Endothelial cell of umbilical vein (primary cell): ENCODE data around the gene CANT1. TPM values are rescaled to one million over a fixed set of nuclear protein-coding genes. Genes with fewer than 3 reads are reported as not detected.

Experiments used
- BruUV-seq: library from RNA; stranded (reverse); fragments of 400-500 nt; replicated peaks from 2 replicates; lab custom pipeline; 2021; lab: Mats Ljungman, UMichigan
- CTCF ChIA-PET: fragments of 300-600, 350-600 bp; sonication (Branson Sonifier 250); formaldehyde crosslinking; loops from one replicate; lab custom pipeline; 2021; ENCODE audit warnings: antibody characterized with exemption, inconsistent platforms; lab: Charles Lee
- POLR2A ChIA-PET: fragments of 300-600, 350-600 bp; sonication (Branson Sonifier 250); formaldehyde crosslinking; loops from one replicate; lab custom pipeline; 2021; ENCODE audit warnings: antibody characterized with exemption, inconsistent platforms; lab: Charles Lee
- DNase-seq: peaks from one replicate; pipeline ENCODE4 v3.0.0-alpha.2; 2011; ENCODE audit warnings: low read depth, low spot score
- FAIRE-seq: peaks from 2 replicates; lab custom pipeline; 2011; peaks lifted over from hg19 to GRCh38; lab: Jason Lieb, UNC
- H2AFZ ChIP-seq: 2 replicates; pipeline ENCODE4 v1.6.0; 2012; ENCODE audit warnings: low read depth, low read length, control low read depth, inconsistent platforms
- H3K27ac ChIP-seq: 2 replicates; pipeline ENCODE4 v1.5.1; 2011; ENCODE audit warnings: low read depth, mild to moderate bottlenecking, control low read depth, low read length, moderate library complexity; ENCODE audit not compliant: insufficient read depth
- H3K27me3 ChIP-seq, 2 experiments: 2 replicates each; pipeline versions ENCODE4 v1.6.0 to v1.6.1; 2011; ENCODE audit warnings: low read length in 2 of 2, mixed read lengths in 1 of 2; ENCODE audit not compliant: control insufficient read depth in 2 of 2, insufficient read depth in 2 of 2
- H3K36me3 ChIP-seq, 2 experiments: 2 replicates in 1 of 2; 3 replicates in 1 of 2; pipeline ENCODE4 v1.5.1; 2011; ENCODE audit warnings: low read length in 2 of 2, mild to moderate bottlenecking in 1 of 2, moderate library complexity in 1 of 2; ENCODE audit not compliant: control insufficient read depth in 2 of 2, insufficient read depth in 2 of 2; ENCODE audit errors: extremely low read depth in 1 of 2
- H3K4me1 ChIP-seq: 3 replicates; pipeline ENCODE4 v1.5.1; 2011; ENCODE audit warnings: mild to moderate bottlenecking, low read length; ENCODE audit not compliant: control insufficient read depth, insufficient read depth; ENCODE audit errors: extremely low read depth
- H3K4me2 ChIP-seq: 2 replicates; pipeline ENCODE4 v1.6.1; 2011; ENCODE audit warnings: low read length, control low read depth, mixed read lengths; ENCODE audit not compliant: insufficient read depth
- H3K4me3 ChIP-seq, 3 experiments: fragments of 200-600 bp in 1 of 3; sonication (generic), shearing (Covaris generic) in 1 of 3; replicated peaks in 1 of 3; 2 replicates each; pipeline ENCODE4 v1.5.1; 2011 to 2016; ENCODE audit warnings: control low read depth in 3 of 3, low read length in 3 of 3, mild to moderate bottlenecking in 2 of 3, inconsistent platforms in 1 of 3, low read depth in 1 of 3, moderate library complexity in 1 of 3; ENCODE audit not compliant: insufficient read depth in 1 of 3
- H3K79me2 ChIP-seq: 2 replicates; pipeline ENCODE4 v1.6.0; 2012; ENCODE audit warnings: low read length, inconsistent platforms; ENCODE audit not compliant: control insufficient read depth, insufficient read depth
- H3K9ac ChIP-seq: replicated peaks from 2 replicates; pipeline ENCODE3; 2011; ENCODE audit warnings: low read length, control low read depth; ENCODE audit not compliant: insufficient read depth; ENCODE audit errors: extremely low read depth
- H3K9me1 ChIP-seq: replicated peaks from 3 replicates; pipeline ENCODE4 v1.6.0; 2011; ENCODE audit warnings: mild to moderate bottlenecking, low read length; ENCODE audit not compliant: control insufficient read depth, insufficient read depth; ENCODE audit errors: extremely low read depth
- H3K9me3 ChIP-seq: replicated peaks from 2 replicates; pipeline ENCODE4 v1.5.1; 2012; ENCODE audit warnings: low read length, inconsistent platforms; ENCODE audit not compliant: control insufficient read depth, insufficient read depth
- H4K20me1 ChIP-seq: replicated peaks from 2 replicates; pipeline ENCODE3; 2011; ENCODE audit warnings: mild to moderate bottlenecking, low read length; ENCODE audit not compliant: control insufficient read depth, insufficient read depth; ENCODE audit errors: extremely low read depth
- EZH2 ChIP-seq: IDR thresholded peaks from 2 replicates; pipeline ENCODE4 v1.6.1; 2012; ENCODE audit warnings: borderline replicate concordance, low read depth, mild to moderate bottlenecking, moderate library complexity, low read length, inconsistent platforms; ENCODE audit not compliant: severe bottlenecking
- FOS ChIP-seq: IDR thresholded peaks from 2 replicates; pipeline ENCODE4 v1.6.1; 2011; ENCODE audit warnings: mild to moderate bottlenecking, low read length, moderate library complexity, borderline replicate concordance; ENCODE audit not compliant: insufficient read depth
- GATA2 ChIP-seq: IDR thresholded peaks from 2 replicates; pipeline ENCODE4 v1.7.0; 2011; ENCODE audit warnings: low read depth, mild to moderate bottlenecking, moderate library complexity, mixed read lengths, low read length; ENCODE audit not compliant: insufficient read length, insufficient read depth
- JUN ChIP-seq: IDR thresholded peaks from 2 replicates; pipeline ENCODE4 v1.6.1; 2011; ENCODE audit warnings: borderline replicate concordance, low read depth; ENCODE audit not compliant: insufficient read length, insufficient read depth
- MYC ChIP-seq: IDR thresholded peaks from one replicate; pipeline ENCODE4 v1.6.1; 2011; ENCODE audit warnings: mild to moderate bottlenecking, low read depth, low read length
- POLR2A ChIP-seq: IDR thresholded peaks from 2 replicates; pipeline ENCODE4 v1.6.1; 2012; ENCODE audit warnings: low read depth, mild to moderate bottlenecking, control low read depth, low read length
- POLR2AphosphoS5 ChIP-seq: IDR thresholded peaks from 2 replicates; pipeline ENCODE4 v1.6.1; 2012; ENCODE audit warnings: low read depth, mild to moderate bottlenecking, control low read depth, low read length, moderate library complexity; ENCODE audit not compliant: insufficient read depth
- dilution Hi-C: fragments of 300-500 bp; cut with MboI; formaldehyde crosslinking; loops from one replicate; pipeline ENCODE4 v1.15.0; 2019; ENCODE audit warnings: low sequenced_read_pairs; ENCODE audit not compliant: extremely low pct_ligation_motif_present
- intact Hi-C: fragments of 100-400 bp; cut with micrococcal nuclease; formaldehyde crosslinking; loops from one replicate; pipeline ENCODE4 v1.10.0; 2022
- polyA plus RNA-seq, 4 experiments: library from polyadenylated mRNA; depleted of rRNA in 3 of 4; stranded (reverse) in 3 of 4; unstranded in 1 of 4; fragments of >200 nt; gene quantifications; 2 replicates each; pipeline versions ENCODE4 v1.2.1 to v1.2.3, GENCODE V29; 2011 to 2012; ENCODE audit warnings: missing spikeins in 1 of 4
- total RNA-seq: library from RNA; stranded (reverse); gene quantifications from 2 replicates; pipeline ENCODE4 v1.2.3, GENCODE V29; 2021
- TF ChIP-seq, protein P1 (sequence below), 2 donors: IDR thresholded peaks; 1 replicate in 1 of 2; 2 replicates in 1 of 2; pipeline ENCODE4 v1.5.1; 2011; ENCODE audit warnings: low read length in 2 of 2, mild to moderate bottlenecking in 2 of 2, moderate library complexity in 2 of 2, control low read depth in 1 of 2, inconsistent platforms in 1 of 2, low read depth in 1 of 2; ENCODE audit not compliant: insufficient read depth in 1 of 2; ENCODE audit errors: extremely low read depth in 1 of 2
- TF ChIP-seq, protein P2 (sequence below): IDR thresholded peaks from 2 replicates; pipeline ENCODE4 v1.6.1; 2011; ENCODE audit not compliant: insufficient read depth, insufficient read length

Gene CANT1
- total and polyA plus RNA-seq, 2 donors (not counting 3 experiments of a cell fraction or from before 2014, with no cell fraction given) = 85.0 to 93.6 TPM

DNA sequence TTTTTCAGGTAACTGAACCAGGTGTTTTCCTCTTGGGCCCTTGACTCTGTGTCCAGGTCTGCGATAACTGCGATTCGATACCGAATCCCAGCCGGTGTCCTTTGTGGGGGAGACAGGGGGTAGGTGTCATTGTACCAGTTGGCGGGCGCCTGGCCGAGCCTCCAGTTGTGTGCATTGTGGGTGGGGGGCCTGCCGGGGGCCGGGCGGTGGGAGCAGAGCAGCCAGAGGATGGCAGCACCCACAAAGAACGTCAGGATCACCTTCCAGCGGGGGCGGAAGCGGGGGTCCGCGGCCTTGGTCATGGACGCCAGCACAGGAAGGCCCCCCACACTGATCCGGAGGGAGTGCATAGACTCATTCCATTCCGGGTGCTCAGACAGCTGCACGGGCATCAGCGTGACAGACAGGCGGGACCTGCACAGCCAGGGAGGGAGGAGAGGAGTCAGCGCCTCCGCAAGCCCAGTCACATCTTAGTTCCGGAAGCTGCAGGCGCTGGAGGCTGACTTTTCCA lies 12.3 kb downstream of the CANT1 start:
- H3K4me3 ChIP-seq = no peak overlapping the region
- DNase-seq = no peak
- peaks cover 61% of the 10 kb centered on the region for H3K79me2 ChIP-seq
- dilution Hi-C loops = no loop called here
- TF ChIP-seq GATA2 (no peak), EZH2 (no peak), POLR2A (no peak), POLR2AphosphoS5 (no peak), MYC (no peak), FOS (no peak), JUN (no peak)
- TF ChIP-seq, protein P1, sequence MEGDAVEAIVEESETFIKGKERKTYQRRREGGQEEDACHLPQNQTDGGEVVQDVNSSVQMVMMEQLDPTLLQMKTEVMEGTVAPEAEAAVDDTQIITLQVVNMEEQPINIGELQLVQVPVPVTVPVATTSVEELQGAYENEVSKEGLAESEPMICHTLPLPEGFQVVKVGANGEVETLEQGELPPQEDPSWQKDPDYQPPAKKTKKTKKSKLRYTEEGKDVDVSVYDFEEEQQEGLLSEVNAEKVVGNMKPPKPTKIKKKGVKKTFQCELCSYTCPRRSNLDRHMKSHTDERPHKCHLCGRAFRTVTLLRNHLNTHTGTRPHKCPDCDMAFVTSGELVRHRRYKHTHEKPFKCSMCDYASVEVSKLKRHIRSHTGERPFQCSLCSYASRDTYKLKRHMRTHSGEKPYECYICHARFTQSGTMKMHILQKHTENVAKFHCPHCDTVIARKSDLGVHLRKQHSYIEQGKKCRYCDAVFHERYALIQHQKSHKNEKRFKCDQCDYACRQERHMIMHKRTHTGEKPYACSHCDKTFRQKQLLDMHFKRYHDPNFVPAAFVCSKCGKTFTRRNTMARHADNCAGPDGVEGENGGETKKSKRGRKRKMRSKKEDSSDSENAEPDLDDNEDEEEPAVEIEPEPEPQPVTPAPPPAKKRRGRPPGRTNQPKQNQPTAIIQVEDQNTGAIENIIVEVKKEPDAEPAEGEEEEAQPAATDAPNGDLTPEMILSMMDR (IDR thresholded peaks at IDR 0.05; ENCODE audit: extremely low read depth in 1 of 2, insufficient read depth in 1 of 2, low read depth in 1 of 2, low read length in 2 of 2) = no peak
- TF ChIP-seq, protein P2, sequence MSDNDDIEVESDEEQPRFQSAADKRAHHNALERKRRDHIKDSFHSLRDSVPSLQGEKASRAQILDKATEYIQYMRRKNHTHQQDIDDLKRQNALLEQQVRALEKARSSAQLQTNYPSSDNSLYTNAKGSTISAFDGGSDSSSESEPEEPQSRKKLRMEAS = no peak
- BruUV-seq = no TSS peak
- H3K27me3 ChIP-seq = no peaks in the 10 kb centered on the region
- H3K36me3 ChIP-seq = peaks cover 9 to 32% of the 10 kb centered on the region in 2 experiments
- H3K9ac ChIP-seq = no peak overlapping the region
- no peak overlapping the region for H3K4me2 ChIP-seq
- H2AFZ ChIP-seq = no peak overlapping the region
- no peaks in the 10 kb centered on the region for H3K9me3 ChIP-seq
- ChIA-PET CTCF (no interaction called here), POLR2A (no interaction called here)
- H3K4me1 ChIP-seq = peaks cover 14% of the 10 kb centered on the region
- H3K9me1 ChIP-seq = no peaks in the 10 kb centered on the region
- no peak overlapping the region for H3K27ac ChIP-seq
- H4K20me1 ChIP-seq = no peaks in the 10 kb centered on the region
- intact Hi-C loops = no loop called here
- FAIRE-seq = no peak
